Measurements from ENCODE around the gene LRRC3C. TPM values are rescaled to one million over a fixed set of nuclear protein-coding genes. Genes with fewer than 3 reads are reported as not detected.

Gene LRRC3C
- total and polyA plus RNA-seq, 9 donors = 0.12 to 0.27 TPM; not detected in 7

GRCh38 chr17:39922006-39922405, 5.5 kb upstream of the LRRC3C start:
- no peak for DNase-seq
- intact Hi-C loops (cut with DNase I) = no loop called here
- no peaks in the 10 kb centered on the region for H3K27me3 ChIP-seq
- H3K4me1 ChIP-seq (ENCODE audit: insufficient read depth) = peaks cover 3% of the 10 kb centered on the region
- WGBS, 3 donors = 92 to 94% (median 93%) methylated on average over 6 of the region's 6 CpGs
- H3K27ac ChIP-seq = no peak overlapping the region
- H3K9me3 ChIP-seq = no peaks in the 10 kb centered on the region
- TF ChIP-seq POLR2A (IDR thresholded peaks at IDR 0.05) (no peak), EP300 (IDR thresholded peaks at IDR 0.05) (no peak), CTCF (IDR thresholded peaks at IDR 0.05) (no peak)
- H3K36me3 ChIP-seq = no peaks in the 10 kb centered on the region
- no peak overlapping the region for H3K4me3 ChIP-seq

- peaks cover 3% of the 10 kb centered on the region for H3K4me1 ChIP-seq (ENCODE audit: insufficient read depth)
- intact Hi-C loops (cut with DNase I) = no loop called here
- H3K9me3 ChIP-seq = no peaks in the 10 kb centered on the region
- no peak for TF ChIP-seq CTCF (IDR thresholded peaks at IDR 0.05)
- TF ChIP-seq EP300 (IDR thresholded peaks at IDR 0.05) = no peak
- no peak for TF ChIP-seq POLR2A (IDR thresholded peaks at IDR 0.05)
- WGBS, 3 donors = 83 to 91% (median 90%) methylated on average over 6 of the region's 6 CpGs
- no peak overlapping the region for H3K27ac ChIP-seq
- no peak overlapping the region for H3K4me3 ChIP-seq
- no peaks in the 10 kb centered on the region for H3K27me3 ChIP-seq
- DNase-seq = no peak
- no peaks in the 10 kb centered on the region for H3K36me3 ChIP-seq
Observed at GRCh38 chr17:39923230-39923629, 4.3 kb upstream of the LRRC3C start.

GRCh38 chr17:39923836-39924690, 3.5 kb upstream of the LRRC3C start:
- WGBS, 3 donors = 69 to 72% (median 70%) methylated on average over 17 of the region's 17 CpGs

GRCh38 chr17:39924691-39925055, 2.9 kb upstream of the LRRC3C start:
- no peaks in the 10 kb centered on the region for H3K9me3 ChIP-seq
- H3K36me3 ChIP-seq = no peaks in the 10 kb centered on the region
- peaks cover 6% of the 10 kb centered on the region for H3K4me1 ChIP-seq (ENCODE audit: insufficient read depth)
- H3K4me3 ChIP-seq = no peak overlapping the region
- intact Hi-C loops (cut with DNase I) = no loop called here
- no peak for DNase-seq
- H3K27me3 ChIP-seq = no peaks in the 10 kb centered on the region
- no peak for TF ChIP-seq POLR2A (IDR thresholded peaks at IDR 0.05)
- TF ChIP-seq CTCF (IDR thresholded peaks at IDR 0.05) = no peak
- TF ChIP-seq EP300 (IDR thresholded peaks at IDR 0.05) = no peak
- H3K27ac ChIP-seq = no peak overlapping the region
- 63 to 76% (median 64%) methylated on average over 3 of the region's 3 CpGs for WGBS, 3 donors

More at GRCh38 chr17:39923836-39924690, 3.5 kb upstream of the LRRC3C start:
- TF ChIP-seq POLR2A (IDR thresholded peaks at IDR 0.05) (no peak), CTCF (IDR thresholded peaks at IDR 0.05) (no peak), EP300 (IDR thresholded peaks at IDR 0.05) (no peak)
- H3K4me3 ChIP-seq = no peak overlapping the region
- no peaks in the 10 kb centered on the region for H3K9me3 ChIP-seq
- H3K27ac ChIP-seq = no peak overlapping the region
- H3K36me3 ChIP-seq = no peaks in the 10 kb centered on the region
- intact Hi-C loops (cut with DNase I) = no loop called here
- peaks cover 6% of the 10 kb centered on the region for H3K4me1 ChIP-seq (ENCODE audit: insufficient read depth)
- DNase-seq = no peak
- no peaks in the 10 kb centered on the region for H3K27me3 ChIP-seq
